ENCODE measurements around the gene EVPLL.
"Not testable (repeated sequence)": the region's sequence is repeated elsewhere in the genome, so short reads cannot be mapped to it uniquely, and the experiment has no call there.

EVPLL gene

DNA sequence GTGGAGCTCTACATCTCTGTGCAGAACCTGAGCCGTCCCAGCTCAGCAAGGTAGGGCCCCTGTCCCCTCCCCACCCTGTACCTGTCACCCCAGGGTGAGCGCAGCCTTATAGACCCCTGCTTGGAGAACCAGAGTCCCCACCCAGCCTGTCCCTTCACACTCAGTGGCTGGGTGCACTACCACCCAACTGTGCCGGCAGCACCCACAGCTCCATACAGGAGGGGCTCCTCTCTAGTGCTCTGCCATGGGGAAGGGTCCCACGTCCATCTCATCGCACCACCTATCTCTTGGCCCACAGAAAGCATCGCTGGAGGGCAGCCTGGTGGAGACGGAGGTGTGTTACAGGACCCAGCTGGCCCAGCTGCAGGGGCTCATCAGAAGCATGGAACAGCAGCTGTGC is 45.4 kb downstream of the EVPLL start:
- not testable (repeated sequence) for DNase-seq; H3K9me3 Mint-ChIP-seq; H3K27ac Mint-ChIP-seq; H3K4me3 Mint-ChIP-seq; ATAC-seq (replicated peaks); H3K27me3 Mint-ChIP-seq; H3K36me3 Mint-ChIP-seq; H3K4me1 Mint-ChIP-seq

DNA sequence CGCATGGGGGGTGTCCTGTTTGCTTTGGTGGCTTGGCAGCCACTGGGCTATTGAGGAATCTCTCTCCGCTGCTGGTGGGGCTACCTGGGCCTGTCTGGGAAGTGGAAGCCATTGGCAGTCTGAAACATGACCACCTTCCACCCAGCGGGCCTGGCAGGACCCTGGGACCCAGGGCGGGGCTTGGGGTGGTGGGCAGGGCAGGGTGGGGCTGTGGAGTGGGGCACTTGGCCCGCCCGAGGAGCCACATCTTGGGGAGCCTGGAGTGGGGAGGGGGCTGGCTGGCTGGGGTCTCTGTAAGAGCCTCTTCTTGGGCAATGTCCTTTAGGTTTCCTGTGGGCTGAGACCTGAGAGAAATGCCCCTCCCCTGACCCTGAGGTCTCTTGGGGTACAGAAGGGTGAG is 48.0 kb downstream of the EVPLL start:
- not testable (repeated sequence) for H3K27me3 Mint-ChIP-seq; H3K9me3 Mint-ChIP-seq; H3K36me3 Mint-ChIP-seq; H3K27ac Mint-ChIP-seq; ATAC-seq (replicated peaks); H3K4me3 Mint-ChIP-seq; DNase-seq; H3K4me1 Mint-ChIP-seq

- ATAC-seq (replicated peaks); DNase-seq; H3K4me3 Mint-ChIP-seq; H3K4me1 Mint-ChIP-seq; H3K9me3 Mint-ChIP-seq; H3K27ac Mint-ChIP-seq; H3K27me3 Mint-ChIP-seq; H3K36me3 Mint-ChIP-seq: not testable (repeated sequence)
These were observed 49.1 kb downstream of the EVPLL start for GRCh38 chr17:18426639-18427038.

GRCh38 chr17:18432206-18432605 is 54.6 kb downstream of the EVPLL start:
- not testable (repeated sequence) for H3K36me3 Mint-ChIP-seq; H3K4me1 Mint-ChIP-seq; ATAC-seq (replicated peaks); H3K9me3 Mint-ChIP-seq; DNase-seq; H3K27me3 Mint-ChIP-seq; H3K4me3 Mint-ChIP-seq; H3K27ac Mint-ChIP-seq
